Measurements from ENCODE around the gene MKRN2.

The MKRN2 gene

GRCh38 chr3:12560505-12561190 lies 3.8 kb downstream of the MKRN2 start:
- Histone ChIP-seq H3K79me1 (ENCODE audit: low read length) (peaks cover 10% of the 10 kb centered on the region), H2BK5ac (ENCODE audit: low read depth, low read length, poor library complexity) (no peak overlapping the region), H3K79me2 (ENCODE audit: control insufficient read depth, insufficient read depth, low read length, poor library complexity) (peaks cover 20% of the 10 kb centered on the region), H4K91ac (ENCODE audit: low read depth, low read length) (no peak overlapping the region), H2BK120ac (ENCODE audit: insufficient read depth, low read length, poor library complexity) (no peak overlapping the region), H3K18ac (ENCODE audit: low read length) (no peak overlapping the region), H3K23ac (ENCODE audit: low read length) (no peak overlapping the region), H3K4me2 (ENCODE audit: low read length) (no peak overlapping the region), H2AFZ (ENCODE audit: insufficient read depth, low read length, poor library complexity) (no peak overlapping the region), H3K9me3 (ENCODE audit: insufficient read depth, low read depth, low read length) (no peaks in the 10 kb centered on the region), H3K4ac (ENCODE audit: low read depth, low read length) (peak overlapping the region; percentile 71), H3K9ac (ENCODE audit: low read length) (no peak overlapping the region), H3K27ac (ENCODE audit: low read depth, low read length) (no peak overlapping the region), H4K8ac (ENCODE audit: low read depth, low read length) (no peak overlapping the region), H2AK5ac (ENCODE audit: low read length) (no peak overlapping the region), H3K14ac (ENCODE audit: low read length) (no peak overlapping the region), H3K27me3 (ENCODE audit: insufficient read depth, low read length) (no peaks in the 10 kb centered on the region), H4K12ac (ENCODE audit: low read depth, low read length) (no peak overlapping the region), H3K36me3 (ENCODE audit: control insufficient read depth in 1 of 2, insufficient read depth in 2 of 2, low read length in 2 of 2) (no peaks in the 10 kb centered on the region), H3K4me1 (ENCODE audit: control insufficient read depth in 1 of 2, insufficient read depth in 2 of 2, low read length in 2 of 2) (peaks cover 6 to 16% of the 10 kb centered on the region in 2 experiments), H3K4me3 (ENCODE audit: low read depth, low read length) (no peak overlapping the region), H2BK12ac (ENCODE audit: low read length) (no peak overlapping the region)
- WGBS (ENCODE audit: extremely low coverage, insufficient coverage, insufficient read length), result no CpG with 5 or more reads among the region's 5 CpGs
- no peak for DNase-seq

GRCh38 chr3:12561397-12561796 lies 4.5 kb downstream of the MKRN2 start:
- Histone ChIP-seq H3K18ac (ENCODE audit: low read length) (no peak overlapping the region), H2AK5ac (ENCODE audit: low read length) (no peak overlapping the region), H2BK12ac (ENCODE audit: low read length) (no peak overlapping the region), H3K36me3 (ENCODE audit: control insufficient read depth in 1 of 2, insufficient read depth in 2 of 2, low read length in 2 of 2) (no peaks in the 10 kb centered on the region), H3K14ac (ENCODE audit: low read length) (no peak overlapping the region), H3K4ac (ENCODE audit: low read depth, low read length) (peak overlapping the region; percentile 97), H3K4me3 (ENCODE audit: low read depth, low read length) (no peak overlapping the region), H2BK120ac (ENCODE audit: insufficient read depth, low read length, poor library complexity) (no peak overlapping the region), H3K9me3 (ENCODE audit: insufficient read depth, low read depth, low read length) (no peaks in the 10 kb centered on the region), H3K79me2 (ENCODE audit: control insufficient read depth, insufficient read depth, low read length, poor library complexity) (peaks cover 23% of the 10 kb centered on the region), H4K12ac (ENCODE audit: low read depth, low read length) (no peak overlapping the region), H3K79me1 (ENCODE audit: low read length) (peaks cover 8% of the 10 kb centered on the region), H4K8ac (ENCODE audit: low read depth, low read length) (no peak overlapping the region), H4K91ac (ENCODE audit: low read depth, low read length) (no peak overlapping the region), H3K27me3 (ENCODE audit: insufficient read depth, low read length) (no peaks in the 10 kb centered on the region), H3K27ac (ENCODE audit: low read depth, low read length) (no peak overlapping the region), H2BK5ac (ENCODE audit: low read depth, low read length, poor library complexity) (no peak overlapping the region), H3K23ac (ENCODE audit: low read length) (no peak overlapping the region), H3K4me2 (ENCODE audit: low read length) (no peak overlapping the region), H3K4me1 (ENCODE audit: control insufficient read depth in 1 of 2, insufficient read depth in 2 of 2, low read length in 2 of 2) (peaks cover 4 to 19% of the 10 kb centered on the region in 2 experiments), H3K9ac (ENCODE audit: low read length) (no peak overlapping the region), H2AFZ (ENCODE audit: insufficient read depth, low read length, poor library complexity) (no peak overlapping the region)
- WGBS (ENCODE audit: extremely low coverage, insufficient coverage, insufficient read length), result no CpG with 5 or more reads among the region's 2 CpGs
- DNase-seq, result no peak

- Histone ChIP-seq H2BK120ac (ENCODE audit: insufficient read depth, low read length, poor library complexity) (no peak overlapping the region), H4K8ac (ENCODE audit: low read depth, low read length) (no peak overlapping the region), H3K36me3 (ENCODE audit: control insufficient read depth in 1 of 2, insufficient read depth in 2 of 2, low read length in 2 of 2) (no peaks in the 10 kb centered on the region), H3K14ac (ENCODE audit: low read length) (no peak overlapping the region), H2BK12ac (ENCODE audit: low read length) (no peak overlapping the region), H3K23ac (ENCODE audit: low read length) (no peak overlapping the region), H3K18ac (ENCODE audit: low read length) (no peak overlapping the region), H3K9ac (ENCODE audit: low read length) (no peak overlapping the region), H3K4me3 (ENCODE audit: low read depth, low read length) (no peak overlapping the region), H3K4me2 (ENCODE audit: low read length) (no peak overlapping the region), H3K27ac (ENCODE audit: low read depth, low read length) (no peak overlapping the region), H3K79me2 (ENCODE audit: control insufficient read depth, insufficient read depth, low read length, poor library complexity) (peaks cover 19% of the 10 kb centered on the region), H3K79me1 (ENCODE audit: low read length) (no peaks in the 10 kb centered on the region), H3K27me3 (ENCODE audit: insufficient read depth, low read length) (no peaks in the 10 kb centered on the region), H4K91ac (ENCODE audit: low read depth, low read length) (no peak overlapping the region), H4K12ac (ENCODE audit: low read depth, low read length) (no peak overlapping the region), H3K4ac (ENCODE audit: low read depth, low read length) (peak overlapping the region; percentile 75), H2AFZ (ENCODE audit: insufficient read depth, low read length, poor library complexity) (no peak overlapping the region), H2BK5ac (ENCODE audit: low read depth, low read length, poor library complexity) (no peak overlapping the region), H3K4me1 (ENCODE audit: control insufficient read depth in 1 of 2, insufficient read depth in 2 of 2, low read length in 2 of 2) (peaks cover 4 to 19% of the 10 kb centered on the region in 2 experiments), H2AK5ac (ENCODE audit: low read length) (no peak overlapping the region), H3K9me3 (ENCODE audit: insufficient read depth, low read depth, low read length) (no peaks in the 10 kb centered on the region)
- DNase-seq, result no peak
- no CpG with 5 or more reads among the region's 1 CpG for WGBS (ENCODE audit: extremely low coverage, insufficient coverage, insufficient read length)
Measured at GRCh38 chr3:12562451-12562850, 5.6 kb downstream of the MKRN2 start.

GRCh38 chr3:12566976-12567375 lies 10.1 kb downstream of the MKRN2 start:
- Histone ChIP-seq H3K79me1 (ENCODE audit: low read length) (no peaks in the 10 kb centered on the region), H3K4ac (ENCODE audit: low read depth, low read length) (no peak overlapping the region), H3K36me3 (ENCODE audit: control insufficient read depth in 1 of 2, insufficient read depth in 2 of 2, low read length in 2 of 2) (peaks cover 17 to 19% of the 10 kb centered on the region in 2 experiments), H3K27ac (ENCODE audit: low read depth, low read length) (no peak overlapping the region), H2AFZ (ENCODE audit: insufficient read depth, low read length, poor library complexity) (no peak overlapping the region), H3K4me1 (ENCODE audit: control insufficient read depth in 1 of 2, insufficient read depth in 2 of 2, low read length in 2 of 2) (peaks cover 4 to 14% of the 10 kb centered on the region in 2 experiments), H3K4me3 (ENCODE audit: low read depth, low read length) (no peak overlapping the region), H3K9ac (ENCODE audit: low read length) (no peak overlapping the region), H3K79me2 (ENCODE audit: control insufficient read depth, insufficient read depth, low read length, poor library complexity) (peaks cover 8% of the 10 kb centered on the region), H4K12ac (ENCODE audit: low read depth, low read length) (no peak overlapping the region), H3K23ac (ENCODE audit: low read length) (no peak overlapping the region), H3K14ac (ENCODE audit: low read length) (no peak overlapping the region), H2BK120ac (ENCODE audit: insufficient read depth, low read length, poor library complexity) (no peak overlapping the region), H4K8ac (ENCODE audit: low read depth, low read length) (no peak overlapping the region), H2BK5ac (ENCODE audit: low read depth, low read length, poor library complexity) (no peak overlapping the region), H3K27me3 (ENCODE audit: insufficient read depth, low read length) (no peaks in the 10 kb centered on the region), H3K18ac (ENCODE audit: low read length) (no peak overlapping the region), H3K4me2 (ENCODE audit: low read length) (no peak overlapping the region), H3K9me3 (ENCODE audit: insufficient read depth, low read depth, low read length) (no peaks in the 10 kb centered on the region), H2BK12ac (ENCODE audit: low read length) (no peak overlapping the region), H4K91ac (ENCODE audit: low read depth, low read length) (no peak overlapping the region), H2AK5ac (ENCODE audit: low read length) (no peak overlapping the region)
- no peak for DNase-seq

All from trophoblast cell (in vitro differentiated cells and primary cell).